Motor neuron (in vitro differentiated cells): ENCODE results near the gene AGAP1. TPM values are rescaled to one million over a fixed set of nuclear protein-coding genes. Genes with fewer than 3 reads are reported as not detected.
A peak's percentile ranks its signal among the peaks of the same experiment; 100 is the strongest.

Source experiments
- ATAC-seq, 8 experiments: fragments of 200-7000 bp; cut with Tn5 transposase; replicated peaks in 6 of 8; 2 replicates each; pipeline ENCODE4 v1.8.0; 2021; ENCODE audit warnings: mild to moderate bottlenecking in 8 of 8, moderate library complexity in 8 of 8
- H3K27ac ChIP-seq, 2 donors: fragments of 250-450 bp; sonication (Bioruptor Pico); 2 replicates each; pipeline ENCODE4 v1.9.0; 2021; ENCODE audit warnings: antibody characterized with exemption in 2 of 2, mild to moderate bottlenecking in 2 of 2, moderate library complexity in 1 of 2
- H3K4me1 ChIP-seq, 2 donors: fragments of 250-450 bp; sonication (Bioruptor Pico); replicated peaks in 1 of 2; 2 replicates each; pipeline ENCODE4 v1.6.1; 2021; ENCODE audit warnings: antibody characterized with exemption in 2 of 2, mild to moderate bottlenecking in 2 of 2, moderate library complexity in 1 of 2
- H3K4me3 ChIP-seq, 5 donors: fragments of 250-450 bp; sonication (Bioruptor Pico); 2 replicates each; pipeline ENCODE4 v1.9.0; 2021; ENCODE audit warnings: antibody characterized with exemption in 5 of 5, mild to moderate bottlenecking in 5 of 5, moderate library complexity in 4 of 5
- WGBS, 10 experiments: fragments of 450-650 bp; shearing (Covaris generic); methylation state at CpG; one replicate each; pipeline ENCODE4 v1.0.0; 2022; 5-methylcytosine and 5-hydroxymethylcytosine counted together
- in situ Hi-C, 9 experiments: fragments of 400-800 bp; cut with MboI; loops; one replicate each; pipeline ENCODE4 v1.15.0; 2021; ENCODE audit warnings: low sequenced_read_pairs in 9 of 9, low pct_unique_long_range_greater_than_20kb in 2 of 9; ENCODE audit not compliant: unreplicated experiment in 9 of 9
- total RNA-seq, 8 experiments: library from RNA; unstranded; fragments of 300-600 nt; gene quantifications; 2 replicates each; pipeline versions ENCODE4 v1.2.3 to v1.2.4, GENCODE V29; 2022

AGAP1 gene
- total RNA-seq, 8 experiments from 2014 or later = 5.9 to 51.1 (median 34.3) TPM

DNA sequence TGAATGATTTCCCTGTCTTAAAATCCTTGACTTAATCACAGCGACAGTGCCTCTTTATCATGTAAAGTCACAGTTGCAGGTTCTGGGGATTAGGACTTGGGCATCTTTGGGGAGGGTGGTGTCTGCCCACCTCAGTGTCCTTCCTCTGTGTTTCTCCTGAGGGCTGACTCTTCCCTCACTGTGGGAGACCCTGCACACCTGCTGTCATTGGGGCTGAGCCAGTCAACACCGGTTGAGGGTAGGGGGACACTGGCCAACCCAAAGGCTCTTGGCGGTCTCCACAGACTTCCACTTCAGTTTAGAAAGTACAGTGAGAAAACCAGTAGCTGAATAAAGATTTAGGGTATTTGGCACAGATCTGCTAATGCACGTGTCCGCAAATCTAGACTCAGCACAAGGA lies 36.9 kb downstream of the AGAP1 start:
- Histone ChIP-seq H3K4me3 (no peak overlapping the region), H3K4me1 (peaks cover 19 to 25% of the 10 kb centered on the region in 2 donors), H3K27ac (no peak overlapping the region)
- in situ Hi-C loops = no loop called here
- ATAC-seq = no peak
- WGBS, 10 experiments = 93 to 100% (median 100%) methylated on average over 1 to 4 of the region's 5 CpGs; no CpG with 5 or more reads in 2 of the 10 experiments

DNA sequence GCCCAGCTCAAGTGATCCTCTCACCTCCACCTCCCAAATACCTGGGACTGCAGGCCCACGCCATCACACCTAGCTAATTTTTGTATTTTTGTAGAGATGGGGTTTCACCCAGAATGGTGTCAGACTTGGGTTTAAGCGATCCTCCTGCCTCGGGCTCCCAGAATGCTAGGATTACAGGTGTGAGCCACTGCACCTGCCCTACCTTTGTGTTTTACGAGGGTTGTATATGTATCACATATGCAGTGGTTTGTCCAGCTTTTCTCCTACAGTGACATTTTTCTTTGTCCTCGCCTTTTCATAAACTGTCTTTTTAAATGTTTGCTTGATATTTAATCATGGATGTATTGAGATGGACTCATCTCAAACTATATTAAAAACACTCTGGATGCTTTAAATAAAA lies 38.5 kb downstream of the AGAP1 start:
- WGBS, 10 experiments = 93 to 100% (median 99%) methylated on average over 1 to 5 of the region's 5 CpGs; no CpG with 5 or more reads in 2 of the 10 experiments
- in situ Hi-C loops = no loop called here
- Histone ChIP-seq H3K4me1 (peaks cover 20 to 25% of the 10 kb centered on the region in 2 donors), H3K27ac (no peak overlapping the region), H3K4me3 (no peak overlapping the region)
- ATAC-seq = no peak

DNA sequence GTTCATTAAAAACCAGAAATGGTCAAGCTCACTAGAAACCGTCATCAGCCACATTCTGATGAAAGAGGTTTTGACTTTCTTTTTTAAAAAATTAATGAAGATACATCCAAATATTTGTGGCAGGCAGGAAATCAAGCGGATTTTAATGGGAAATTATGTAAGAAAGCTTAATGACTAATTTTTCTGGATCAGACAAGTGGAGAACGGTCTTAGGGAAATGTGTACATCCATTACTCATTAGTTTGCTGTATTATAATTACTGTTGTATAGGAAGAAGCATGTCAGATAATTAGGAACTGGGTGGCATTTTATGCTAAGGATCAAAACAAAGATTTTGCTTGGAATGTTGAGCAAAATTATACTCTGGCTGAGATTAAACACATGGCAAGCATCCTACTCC lies 39.4 kb downstream of the AGAP1 start:
- Histone ChIP-seq H3K4me3 (no peak overlapping the region), H3K27ac (no peak overlapping the region), H3K4me1 (peaks cover 26 to 32% of the 10 kb centered on the region in 2 donors)
- in situ Hi-C loops = no loop called here
- 0 to 97% (median 57%) methylated on average over 1 to 3 of the region's 3 CpGs; no CpG with 5 or more reads in 2 of the 10 experiments for WGBS, 10 experiments
- no peak for ATAC-seq

DNA sequence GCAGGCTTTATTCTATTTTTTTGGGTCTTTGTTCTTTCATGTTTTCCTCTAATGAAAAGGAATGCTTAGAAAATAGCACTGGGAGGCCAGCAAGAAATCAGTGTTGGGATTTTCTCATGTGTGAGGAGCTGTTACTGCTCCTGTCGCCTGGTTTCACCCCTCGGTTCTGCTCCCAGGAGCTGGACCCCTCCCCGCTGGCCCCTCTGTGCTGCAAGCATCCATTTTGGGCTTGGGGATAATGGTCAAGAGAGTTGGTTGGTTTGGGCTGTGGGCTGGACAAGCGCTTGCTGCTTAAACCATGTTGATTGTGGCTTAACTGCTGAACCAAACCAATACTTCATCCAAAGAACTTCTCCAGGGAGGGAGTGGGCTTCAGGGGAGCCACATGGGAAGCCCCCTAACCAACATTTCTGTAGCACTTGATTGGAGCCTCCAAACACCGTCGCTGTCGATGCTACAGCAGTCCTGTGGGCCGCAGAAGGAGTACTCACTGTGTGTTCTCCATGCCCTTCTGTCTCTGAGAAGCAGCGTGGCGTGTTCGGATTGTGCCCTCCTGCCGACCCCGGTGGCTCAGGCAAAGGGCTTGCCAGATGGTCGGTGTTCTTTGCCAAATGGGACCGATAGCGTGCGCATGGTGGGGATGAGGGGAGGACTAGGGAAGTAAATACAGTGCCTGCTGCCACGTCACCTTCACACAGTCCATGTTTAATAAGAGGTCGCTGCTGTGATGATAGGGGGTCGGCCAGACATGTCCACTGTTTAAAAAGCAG lies 40.0 kb downstream of the AGAP1 start:
- no peak overlapping the region for H3K4me3 ChIP-seq
- peak in 1 of 8 experiments; percentile 21 for ATAC-seq
- 70 to 100% (median 98%) methylated on average over 1 to 9 of the region's 20 CpGs; no CpG with 5 or more reads in 2 of the 10 experiments for WGBS, 10 experiments
- in situ Hi-C loops = no loop called here
- no peak overlapping the region for H3K27ac ChIP-seq
- peaks cover 26 to 32% of the 10 kb centered on the region in 2 donors for H3K4me1 ChIP-seq

DNA sequence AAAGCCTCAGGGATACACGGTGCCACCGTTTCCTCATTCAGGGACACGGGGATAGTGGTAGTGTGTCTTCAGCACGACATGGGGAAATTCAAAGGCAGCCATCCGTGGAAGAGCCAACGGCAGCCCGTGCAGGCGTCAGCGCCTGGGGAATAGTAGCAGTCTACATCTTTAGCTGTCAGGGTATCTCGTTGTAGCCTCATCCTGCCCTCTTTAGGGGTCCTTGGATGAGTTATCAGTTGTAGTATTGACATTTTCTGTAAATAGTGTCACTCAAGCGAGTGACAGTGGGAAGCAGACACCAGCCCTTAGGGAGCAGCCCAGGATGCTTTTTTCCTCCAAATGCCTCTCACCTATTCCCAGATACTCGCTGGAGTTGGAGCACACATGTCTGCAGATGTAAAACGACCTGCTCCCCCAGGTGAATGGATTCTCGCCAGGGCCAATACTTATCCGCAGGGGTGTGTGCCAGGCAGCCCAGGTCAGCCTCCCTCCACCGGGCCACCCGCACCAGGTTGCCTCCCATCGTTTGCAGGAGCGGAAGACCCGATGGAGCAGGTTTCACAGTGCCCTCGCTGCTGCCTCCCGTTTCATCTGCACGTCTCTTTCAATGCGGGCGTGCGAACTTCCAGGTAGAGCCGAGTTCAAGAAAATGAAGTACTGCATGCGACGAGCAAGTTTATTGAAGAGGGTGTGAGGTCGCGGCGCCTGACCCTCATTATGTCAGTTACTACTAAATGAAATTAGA lies 41.0 kb downstream of the AGAP1 start:
- 73 to 100% (median 90%) methylated on average over 2 to 22 of the region's 32 CpGs; no CpG with 5 or more reads in 1 of the 10 experiments for WGBS, 10 experiments
- H3K4me1 ChIP-seq = peaks cover 26 to 32% of the 10 kb centered on the region in 2 donors
- in situ Hi-C loops = no loop called here
- peak in 5 of 8 experiments; percentile 18 to 59 (median 36) for ATAC-seq
- peak overlapping the region in 1 of 2 donors; percentile 48 for H3K27ac ChIP-seq
- H3K4me3 ChIP-seq = no peak overlapping the region

DNA sequence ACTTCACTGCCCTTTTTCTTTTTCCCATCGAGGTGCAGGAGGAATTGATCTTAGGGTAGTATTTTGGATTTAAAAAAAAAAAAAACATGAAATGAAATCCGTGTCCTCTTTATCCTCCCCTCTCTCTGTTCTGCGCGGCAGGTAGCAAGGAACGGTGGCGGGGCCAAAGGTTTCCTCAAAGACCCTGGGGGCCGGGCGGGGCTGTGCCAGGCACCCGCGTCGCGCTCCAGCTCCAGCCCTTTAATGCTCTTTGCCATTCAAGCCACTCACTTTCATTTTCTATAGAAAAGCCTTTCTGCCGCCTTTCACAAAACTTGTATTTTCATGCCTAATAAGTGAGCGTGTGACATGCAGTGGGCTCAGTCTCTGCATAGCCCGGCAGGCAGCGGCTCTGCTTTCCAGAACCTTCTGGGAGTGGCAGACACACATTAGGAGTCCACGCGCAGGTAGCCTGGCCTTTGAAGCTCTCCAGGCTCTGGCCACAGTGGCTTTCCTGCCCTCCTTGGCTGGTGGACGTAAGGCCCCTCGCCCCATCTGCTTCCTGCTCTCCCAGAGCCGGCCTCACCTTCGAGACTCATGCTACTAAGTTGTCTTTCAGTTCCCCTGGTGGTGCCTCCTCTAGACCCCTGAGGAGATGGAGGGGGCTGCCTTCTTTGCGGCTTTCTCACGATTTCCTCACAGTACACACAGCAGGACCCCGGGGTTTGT lies 41.7 kb downstream of the AGAP1 start:
- H3K4me3 ChIP-seq = no peak overlapping the region
- in situ Hi-C loops = no loop called here
- peaks cover 26 to 32% of the 10 kb centered on the region in 2 donors for H3K4me1 ChIP-seq
- 78 to 100% (median 88%) methylated on average over 1 to 9 of the region's 25 CpGs; no CpG with 5 or more reads in 4 of the 10 experiments for WGBS, 10 experiments
- peak in 3 of 8 experiments; percentile 8 to 36 (median 31) for ATAC-seq
- no peak overlapping the region for H3K27ac ChIP-seq

DNA sequence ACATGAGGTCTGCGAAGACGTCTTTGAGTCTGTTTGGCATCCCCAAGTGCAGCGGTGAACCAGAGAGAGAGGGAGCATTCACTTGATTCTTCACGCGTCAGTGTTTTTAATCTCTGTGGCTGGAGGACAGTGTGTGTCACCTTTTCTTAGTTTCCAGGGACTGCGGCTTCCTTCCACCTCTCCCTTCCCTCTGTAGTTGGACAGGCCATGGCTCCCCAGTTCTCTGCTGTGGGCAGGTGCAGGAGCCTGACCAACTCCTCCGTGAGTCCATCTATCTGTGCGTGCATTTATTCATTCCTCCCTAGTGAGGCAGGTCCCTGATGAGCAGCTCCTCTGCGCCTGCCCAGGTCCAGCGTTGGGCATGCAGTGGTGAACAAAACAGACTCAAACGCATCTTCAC lies 42.9 kb downstream of the AGAP1 start:
- no peak for ATAC-seq
- Histone ChIP-seq H3K4me3 (no peak overlapping the region), H3K4me1 (peaks cover 26 to 32% of the 10 kb centered on the region in 2 donors), H3K27ac (no peak overlapping the region)
- 60 to 100% (median 97%) methylated on average over 1 to 7 of the region's 11 CpGs; no CpG with 5 or more reads in 2 of the 10 experiments for WGBS, 10 experiments
- in situ Hi-C loops = no loop called here

DNA sequence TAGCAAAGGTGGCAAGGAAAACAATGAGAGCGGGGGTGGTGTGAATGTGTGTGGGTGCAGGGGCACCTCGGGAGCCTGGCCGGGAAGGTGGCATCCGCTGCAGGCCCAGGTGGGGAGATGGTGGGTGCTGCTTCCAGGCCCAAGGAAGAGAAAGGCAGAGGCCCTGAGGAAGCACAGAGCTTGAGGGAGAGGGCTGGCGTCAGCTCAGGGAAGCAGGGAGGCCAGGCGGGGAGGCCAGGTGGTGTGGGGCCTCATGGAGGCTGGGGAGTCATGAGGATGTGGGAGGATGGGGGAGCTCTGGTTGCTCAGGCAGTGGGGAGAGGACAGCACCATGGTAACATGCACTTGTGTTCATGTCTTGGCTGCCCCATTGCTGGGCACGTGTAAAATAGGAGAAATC lies 43.3 kb downstream of the AGAP1 start:
- no peak for ATAC-seq
- WGBS, 10 experiments = 40 to 100% (median 70%) methylated on average over 1 to 2 of the region's 7 CpGs; no CpG with 5 or more reads in 5 of the 10 experiments
- Histone ChIP-seq H3K27ac (no peak overlapping the region), H3K4me1 (peaks cover 26 to 32% of the 10 kb centered on the region in 2 donors), H3K4me3 (no peak overlapping the region)
- in situ Hi-C loops = no loop called here

DNA sequence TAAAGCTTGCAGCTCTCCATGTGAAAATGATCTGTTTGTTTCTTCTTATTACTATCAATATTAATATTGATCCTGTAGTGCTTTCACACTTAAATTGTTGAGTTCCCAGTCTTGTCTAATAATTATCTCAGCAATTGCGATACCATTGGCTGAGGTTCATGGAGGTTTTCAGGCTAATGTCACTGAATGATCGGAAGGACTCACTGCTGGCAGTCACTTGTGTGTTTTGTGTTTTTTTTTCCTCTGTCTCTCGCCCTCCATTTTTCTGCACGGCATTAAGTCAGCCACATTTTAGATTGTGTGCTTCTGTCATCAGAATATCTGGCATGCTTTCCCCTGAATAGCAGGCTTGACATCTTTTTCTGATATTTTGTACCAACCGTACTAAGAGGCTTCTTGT lies 43.7 kb downstream of the AGAP1 start:
- WGBS, 10 experiments = 0 to 92% (median 71%) methylated on average over 1 to 5 of the region's 5 CpGs; no CpG with 5 or more reads in 2 of the 10 experiments
- peaks cover 24 to 32% of the 10 kb centered on the region in 2 donors for H3K4me1 ChIP-seq
- no peak overlapping the region for H3K4me3 ChIP-seq
- no peak overlapping the region for H3K27ac ChIP-seq
- peak in 1 of 8 experiments; percentile 32 for ATAC-seq
- in situ Hi-C loops = no loop called here

DNA sequence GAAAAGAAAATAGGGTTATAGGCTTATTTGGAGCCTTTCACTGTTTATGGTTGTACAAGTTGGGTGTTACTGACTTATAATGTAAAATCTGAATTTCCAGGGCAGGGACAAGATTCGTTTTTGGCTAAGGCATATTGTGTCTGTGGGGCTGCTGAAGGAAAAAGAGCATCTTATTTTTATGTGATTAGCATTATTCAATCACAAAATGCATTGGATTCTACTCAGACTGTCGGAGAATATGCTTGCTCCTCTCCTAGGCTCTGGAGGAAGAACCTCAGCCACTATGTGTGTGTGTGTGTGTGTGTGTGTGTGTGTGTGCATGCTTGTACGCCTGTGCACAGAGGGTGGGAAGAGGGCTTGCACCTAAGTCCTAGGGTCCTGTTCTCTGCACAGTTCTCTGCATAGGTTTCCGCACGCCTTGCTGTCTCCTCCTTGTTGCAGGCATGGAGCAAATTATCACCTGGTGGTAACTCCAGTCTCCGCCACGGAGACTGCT lies 44.3 kb downstream of the AGAP1 start:
- in situ Hi-C loops = no loop called here
- Histone ChIP-seq H3K27ac (no peak overlapping the region), H3K4me3 (no peak overlapping the region), H3K4me1 (peaks cover 21 to 32% of the 10 kb centered on the region in 2 donors)
- ATAC-seq = peak; percentile 16 to 76 (median 41)
- WGBS, 10 experiments = 0 to 84% (median 34%) methylated on average over 1 to 5 of the region's 7 CpGs; no CpG with 5 or more reads in 2 of the 10 experiments

DNA sequence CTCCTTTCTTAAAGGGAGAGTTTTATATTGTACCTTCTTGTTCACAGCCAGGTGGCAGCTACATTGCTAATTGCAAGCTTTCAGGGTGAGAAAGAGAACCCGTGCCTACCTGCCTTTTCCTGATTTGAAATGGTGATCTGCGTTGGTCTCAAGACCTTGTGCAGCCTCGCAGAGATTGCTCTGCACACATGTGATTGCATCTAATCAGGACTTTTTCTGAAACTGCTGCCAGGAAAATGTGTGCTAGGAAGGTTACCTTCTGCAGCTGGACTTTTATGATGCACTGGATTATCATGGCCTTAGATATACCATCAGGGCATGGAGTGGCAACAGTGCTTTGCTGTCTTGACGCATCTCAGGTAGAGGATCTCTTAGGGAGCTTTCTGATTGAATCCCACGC lies 45.1 kb downstream of the AGAP1 start:
- in situ Hi-C loops = no loop called here
- no peak for ATAC-seq
- no peak overlapping the region for H3K4me3 ChIP-seq
- no peak overlapping the region for H3K27ac ChIP-seq
- WGBS, 10 experiments = 63 to 100% (median 100%) methylated on average over 1 to 5 of the region's 5 CpGs; no CpG with 5 or more reads in 3 of the 10 experiments
- peaks cover 20 to 24% of the 10 kb centered on the region in 2 donors for H3K4me1 ChIP-seq

DNA sequence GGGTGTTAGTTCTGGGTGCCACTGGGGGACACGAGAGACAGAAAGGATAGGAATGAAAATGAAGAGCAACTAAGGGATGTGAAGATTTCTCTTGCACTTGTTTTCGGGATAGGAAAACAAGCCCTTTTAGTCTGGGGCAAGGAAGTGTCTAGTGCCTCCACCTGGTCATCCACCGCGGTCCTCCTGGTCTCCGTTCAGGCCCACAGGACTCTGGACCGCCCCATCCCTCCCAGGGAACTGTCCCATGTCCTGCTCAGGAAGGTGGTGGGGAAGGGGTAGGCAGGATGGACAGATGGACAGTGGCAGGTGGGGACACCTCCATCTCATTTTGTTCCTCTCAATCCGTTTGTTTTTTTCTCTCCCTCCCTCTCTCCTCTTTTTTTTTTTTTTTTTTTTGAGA lies 45.9 kb downstream of the AGAP1 start:
- Histone ChIP-seq H3K27ac (no peak overlapping the region), H3K4me3 (no peak overlapping the region), H3K4me1 (peaks cover 16% of the 10 kb centered on the region in 2 donors)
- ATAC-seq = no peak
- in situ Hi-C loops = no loop called here
- 60 to 100% (median 90%) methylated on average over 1 to 6 of the region's 7 CpGs; no CpG with 5 or more reads in 1 of the 10 experiments for WGBS, 10 experiments
